ENCODE results near the gene ZNF682.
"Not testable (repeated sequence)": the region's sequence is repeated elsewhere in the genome, so short reads cannot be mapped to it uniquely, and the experiment has no call there.

ZNF682 gene

GRCh38 chr19:19966862-19967261 is 72.4 kb downstream of the ZNF682 start:
- DNase-seq: no peak

DNA sequence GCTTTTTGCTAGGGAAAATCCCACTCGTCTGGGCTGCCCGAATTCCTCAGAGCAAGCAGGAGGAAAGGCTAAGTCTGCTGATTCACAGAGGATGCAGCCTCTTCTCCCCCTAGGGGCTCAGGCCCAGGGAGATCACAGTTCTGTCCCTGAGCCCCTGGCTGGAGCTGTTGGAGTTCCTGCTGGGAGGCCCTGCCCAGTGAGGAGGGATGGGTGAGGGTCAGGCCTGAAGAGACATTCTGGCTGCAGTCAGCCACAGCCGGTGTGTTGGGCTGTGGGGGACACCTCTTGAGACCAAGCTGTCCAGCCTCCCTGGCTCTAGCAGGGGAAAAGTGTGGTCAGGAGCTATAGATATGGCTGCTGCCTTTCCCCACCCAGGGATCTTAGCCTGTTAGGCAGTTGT is 73.2 kb downstream of the ZNF682 start:
- DNase-seq: not testable (repeated sequence)

DNA sequence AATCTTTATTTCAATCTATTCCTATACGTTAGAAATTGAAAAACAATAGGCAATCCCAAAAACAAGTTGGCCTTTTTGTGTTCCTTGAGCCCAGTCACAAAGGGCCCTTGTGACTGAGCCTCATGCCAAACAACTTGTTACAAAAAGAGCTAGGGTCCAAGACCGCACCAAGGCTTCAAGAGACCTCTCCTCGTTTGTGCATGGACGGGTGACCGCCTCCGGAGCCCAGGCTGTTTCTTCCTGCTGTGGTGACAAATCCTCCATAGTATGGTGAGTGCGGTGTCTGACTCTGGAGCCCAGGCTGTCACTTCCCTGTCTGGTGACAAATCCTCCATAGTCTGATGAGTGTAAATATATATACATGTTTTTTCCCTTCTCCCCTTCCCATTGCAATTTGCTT is 74.9 kb downstream of the ZNF682 start:
- DNase-seq: no peak

DNA sequence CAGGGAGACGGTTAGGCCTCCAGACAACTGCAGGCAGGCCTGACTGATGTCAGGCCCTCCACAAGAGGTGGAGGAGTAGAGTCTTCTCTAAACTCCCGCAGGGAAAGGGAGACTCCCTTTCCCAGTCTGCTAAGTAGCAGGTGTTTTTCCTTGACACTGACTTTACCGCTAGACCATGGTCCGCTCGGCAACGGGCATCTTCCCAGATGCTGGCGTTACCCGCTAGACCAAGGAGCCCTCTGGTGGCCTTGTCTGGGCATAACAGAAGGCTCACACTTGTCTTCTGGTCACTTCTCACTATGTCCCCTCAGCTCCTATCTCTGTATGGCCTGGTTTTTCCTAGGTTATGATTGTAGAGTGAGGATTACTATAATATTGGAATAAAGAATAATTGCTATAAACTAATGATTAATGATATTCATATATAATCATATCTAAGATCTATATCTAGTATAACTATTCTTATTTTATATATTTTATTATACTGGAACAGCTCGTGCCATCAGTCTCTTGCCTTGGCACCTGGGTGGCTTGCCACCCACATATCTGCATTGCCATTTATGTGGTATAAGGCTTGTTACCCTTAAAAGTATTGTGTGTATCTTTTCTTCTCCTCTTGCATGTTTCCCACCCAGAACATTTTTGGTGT is 80.0 kb downstream of the ZNF682 start:
- peak; percentile 42 for DNase-seq

- not testable (repeated sequence) for DNase-seq
Observed at GRCh38 chr19:19957766-19958165, 81.5 kb downstream of the ZNF682 start.

DNA sequence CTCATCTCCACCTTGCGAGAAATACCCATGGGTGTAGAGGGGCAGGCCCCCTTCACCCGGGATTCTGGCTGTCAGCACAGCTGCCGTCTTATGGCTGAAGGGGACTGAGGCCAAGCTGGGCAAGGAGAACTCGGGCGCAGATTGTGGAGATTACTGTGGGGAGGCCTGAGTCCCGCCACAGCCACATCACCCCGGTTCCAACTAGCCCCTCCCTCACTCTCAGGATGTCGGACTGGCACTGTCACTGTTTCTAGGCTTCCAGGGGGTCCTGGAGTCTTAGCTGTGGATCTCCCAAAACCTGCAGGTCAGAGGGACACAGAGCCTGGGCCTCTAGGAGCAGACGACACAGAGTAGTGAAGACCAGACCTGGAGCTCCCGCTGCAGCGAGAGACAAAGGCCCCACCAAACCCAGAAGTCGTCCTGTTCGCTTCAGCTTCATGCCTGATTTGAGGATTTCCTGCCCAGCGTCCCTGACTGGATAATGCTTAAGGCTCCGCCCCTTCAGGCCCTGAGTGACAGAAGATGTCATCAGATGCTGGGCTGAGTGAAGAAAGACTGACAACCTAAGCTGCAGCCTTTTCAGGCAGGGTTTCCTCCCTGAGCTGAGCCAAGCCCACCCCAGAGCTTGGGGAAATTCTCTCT is 82.8 kb downstream of the ZNF682 start:
- DNase-seq: no peak

GRCh38 chr19:19955208-19955607 is 84.1 kb downstream of the ZNF682 start:
- DNase-seq: no peak

Data from activated CD4-positive, alpha-beta T cell treated with anti-CD3 and anti-CD28 coated beads for 1 hour (primary cell).